CD14-positive monocyte (primary cell): ENCODE data around the gene STARD8. TPM values are rescaled to one million over a fixed set of nuclear protein-coding genes. Genes with fewer than 3 reads are reported as not detected.

Source experiments
- DNase-seq, 3 donors: peaks; one replicate each; pipeline ENCODE4 v3.0.0-alpha.2; 2011 to 2022
- H2AFZ ChIP-seq: 2 replicates; pipeline ENCODE4 v1.6.0; 2012; ENCODE audit warnings: mild to moderate bottlenecking, low read depth, low read length, inconsistent platforms; ENCODE audit not compliant: insufficient read depth, poor library complexity, severe bottlenecking
- H3K27ac ChIP-seq, 2 donors: 1 replicate in 1 of 2; 2 replicates in 1 of 2; pipeline ENCODE4 v1.5.1; 2012 to 2013; ENCODE audit warnings: low read length in 2 of 2, control low read depth in 1 of 2, inconsistent platforms in 1 of 2, low read depth in 1 of 2, mild to moderate bottlenecking in 1 of 2
- H3K27me3 ChIP-seq, 2 donors: one replicate each; pipeline versions ENCODE4 v1.6.0 to v1.6.1; 2011 to 2013; ENCODE audit warnings: low read length in 2 of 2; ENCODE audit not compliant: control insufficient read depth in 2 of 2, insufficient read depth in 2 of 2
- H3K36me3 ChIP-seq, 2 donors: replicated peaks in 1 of 2; 1 replicate in 1 of 2; 2 replicates in 1 of 2; pipeline versions ENCODE4 v1.5.1 to v1.6.1; 2012 to 2013; ENCODE audit warnings: low read length in 2 of 2, control low read depth in 1 of 2, inconsistent platforms in 1 of 2, mild to moderate bottlenecking in 1 of 2; ENCODE audit not compliant: insufficient read depth in 2 of 2, control insufficient read depth in 1 of 2
- H3K4me1 ChIP-seq, 2 donors: 1 replicate in 1 of 2; 2 replicates in 1 of 2; pipeline versions ENCODE4 v1.5.1 to v1.6.1; 2012 to 2013; ENCODE audit warnings: low read length in 2 of 2, control low read depth in 1 of 2, inconsistent platforms in 1 of 2, mild to moderate bottlenecking in 1 of 2, moderate library complexity in 1 of 2; ENCODE audit not compliant: insufficient read depth in 2 of 2, control insufficient read depth in 1 of 2
- H3K4me2 ChIP-seq: replicated peaks from 2 replicates; pipeline ENCODE3; 2012; ENCODE audit warnings: low read length, moderate library complexity, mild to moderate bottlenecking; ENCODE audit not compliant: poor library complexity, severe bottlenecking; ENCODE audit errors: extremely low read depth
- H3K4me3 ChIP-seq, 3 experiments: fragments of 200-600 bp in 1 of 3; sonication (generic) in 1 of 3; replicated peaks in 1 of 3; 1 replicate in 2 of 3; 2 replicates in 1 of 3; pipeline ENCODE4 v1.5.1; 2011 to 2013; ENCODE audit warnings: low read length in 3 of 3, mild to moderate bottlenecking in 3 of 3, control low read depth in 2 of 3, low read depth in 2 of 3, inconsistent platforms in 1 of 3, moderate library complexity in 1 of 3
- H3K79me2 ChIP-seq: 2 replicates; pipeline ENCODE4 v1.6.0; 2012; ENCODE audit warnings: mild to moderate bottlenecking, control low read depth, inconsistent platforms, low read length, moderate library complexity; ENCODE audit not compliant: insufficient read depth
- H3K9ac ChIP-seq: 2 replicates; pipeline ENCODE4 v1.6.0; 2017; ENCODE audit warnings: low read length, mild to moderate bottlenecking; ENCODE audit not compliant: insufficient read depth, poor library complexity, severe bottlenecking
- H3K9me3 ChIP-seq, 2 donors: replicated peaks in 1 of 2; 1 replicate in 1 of 2; 2 replicates in 1 of 2; pipeline versions ENCODE4 v1.5.1 to v1.6.1; 2012 to 2013; ENCODE audit warnings: low read length in 2 of 2, control low read depth in 1 of 2; ENCODE audit not compliant: control insufficient read depth in 1 of 2, insufficient read depth in 1 of 2
- H4K20me1 ChIP-seq: 2 replicates; pipeline ENCODE4 v1.6.0; 2012; ENCODE audit warnings: mild to moderate bottlenecking, low read length, control low read depth, moderate library complexity; ENCODE audit not compliant: insufficient read depth
- H3K27ac Mint-ChIP-seq, 7 donors: one replicate each; pipeline ENCODE4 v1.8.0; 2020; ENCODE audit warnings: mild to moderate bottlenecking in 7 of 7, mixed read lengths in 7 of 7, moderate library complexity in 6 of 7, inconsistent platforms in 2 of 7
- H3K27me3 Mint-ChIP-seq, 3 donors: one replicate each; pipeline ENCODE4 v1.8.0; 2021 to 2022; ENCODE audit warnings: low read depth in 3 of 3, mild to moderate bottlenecking in 3 of 3, mixed read lengths in 3 of 3, moderate library complexity in 3 of 3, inconsistent platforms in 1 of 3
- H3K36me3 Mint-ChIP-seq, 2 donors: one replicate each; pipeline ENCODE4 v1.8.0; 2020; ENCODE audit warnings: mixed read lengths in 2 of 2, inconsistent platforms in 1 of 2, mild to moderate bottlenecking in 1 of 2
- H3K4me1 Mint-ChIP-seq: one replicate; pipeline ENCODE4 v1.8.0; 2020; ENCODE audit warnings: mild to moderate bottlenecking, mixed read lengths
- H3K4me3 Mint-ChIP-seq, 2 donors: one replicate each; pipeline ENCODE4 v1.8.0; 2020; ENCODE audit warnings: mild to moderate bottlenecking in 2 of 2, mixed read lengths in 2 of 2, moderate library complexity in 1 of 2
- H3K9me3 Mint-ChIP-seq, 7 donors: one replicate each; pipeline ENCODE4 v1.8.0; 2020 to 2022; ENCODE audit warnings: mixed read lengths in 7 of 7, mild to moderate bottlenecking in 6 of 7, moderate library complexity in 6 of 7, inconsistent platforms in 2 of 7
- WGBS: methylation state at CpG from one replicate; pipeline ENCODE4 v1.1.5; 2013; ENCODE audit warnings: missing lambda C conversion rate; ENCODE audit not compliant: insufficient coverage; 5-methylcytosine and 5-hydroxymethylcytosine counted together
- intact Hi-C, 2 donors: fragments of 100-400 bp; cut with micrococcal nuclease; formaldehyde crosslinking; loops; one replicate each; pipeline versions ENCODE4 v1.15.0 to v1.15.1; 2023
- polyA plus RNA-seq, 3 donors: library from polyadenylated mRNA; depleted of rRNA in 1 of 3; unstranded in 2 of 3; stranded (reverse) in 1 of 3; fragments of 300-500 nt in 2 of 3; fragments of >200 nt in 1 of 3; fragmentation: Illumina TruSeq in 2 of 3; gene quantifications; 1 replicate in 2 of 3; 2 replicates in 1 of 3; pipeline ENCODE4 v1.2.3, GENCODE V29; 2012 to 2021
- TF ChIP-seq, protein P1 (sequence below): fragments of 200-600 bp; IDR thresholded peaks from one replicate; pipeline ENCODE4 v1.8.0; 2022; ENCODE audit warnings: antibody characterized with exemption, mild to moderate bottlenecking

The STARD8 gene
- polyA plus RNA-seq, 3 donors: 1.2 to 4.1 (median 1.7) TPM

DNA sequence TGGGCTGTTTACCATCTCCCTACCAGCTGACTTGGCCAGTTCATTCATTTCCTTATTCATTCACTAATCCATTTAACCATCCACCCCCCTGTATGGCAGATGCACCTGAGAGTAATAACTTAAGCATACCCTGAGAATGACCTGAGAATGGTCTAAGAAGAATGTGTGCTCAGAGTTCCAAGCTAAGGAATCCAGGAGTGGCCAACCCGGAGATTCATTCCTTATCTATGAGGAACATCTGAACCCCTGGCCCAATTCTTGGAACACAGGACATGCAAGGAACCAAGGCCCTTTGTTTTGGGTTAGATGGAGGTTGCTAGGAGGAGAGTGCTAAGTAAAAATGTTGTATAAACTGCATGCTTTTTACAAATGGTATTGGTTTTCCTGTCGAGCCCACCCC lies 13.5 kb upstream of the STARD8 start:
- intact Hi-C loops: no loop called here
- no peak overlapping the region for H3K4me3 ChIP-seq
- no peak overlapping the region for H3K4me3 Mint-ChIP-seq
- H3K36me3 Mint-ChIP-seq: no peaks in the 10 kb centered on the region
- H3K9me3 Mint-ChIP-seq: no peaks in the 10 kb centered on the region
- no peaks in the 10 kb centered on the region for H3K4me1 ChIP-seq
- H2AFZ ChIP-seq: no peak overlapping the region
- no peak overlapping the region for H3K27ac ChIP-seq
- no peaks in the 10 kb centered on the region for H3K27me3 ChIP-seq
- H4K20me1 ChIP-seq: no peaks in the 10 kb centered on the region
- no peaks in the 10 kb centered on the region for H3K9me3 ChIP-seq
- H3K79me2 ChIP-seq: no peaks in the 10 kb centered on the region
- WGBS: no CpG with 5 or more reads among the region's 2 CpGs
- no peak overlapping the region for H3K4me2 ChIP-seq
- no peak for DNase-seq
- peak overlapping the region in 1 of 7 donors; percentile 72 for H3K27ac Mint-ChIP-seq
- TF ChIP-seq, protein P1, sequence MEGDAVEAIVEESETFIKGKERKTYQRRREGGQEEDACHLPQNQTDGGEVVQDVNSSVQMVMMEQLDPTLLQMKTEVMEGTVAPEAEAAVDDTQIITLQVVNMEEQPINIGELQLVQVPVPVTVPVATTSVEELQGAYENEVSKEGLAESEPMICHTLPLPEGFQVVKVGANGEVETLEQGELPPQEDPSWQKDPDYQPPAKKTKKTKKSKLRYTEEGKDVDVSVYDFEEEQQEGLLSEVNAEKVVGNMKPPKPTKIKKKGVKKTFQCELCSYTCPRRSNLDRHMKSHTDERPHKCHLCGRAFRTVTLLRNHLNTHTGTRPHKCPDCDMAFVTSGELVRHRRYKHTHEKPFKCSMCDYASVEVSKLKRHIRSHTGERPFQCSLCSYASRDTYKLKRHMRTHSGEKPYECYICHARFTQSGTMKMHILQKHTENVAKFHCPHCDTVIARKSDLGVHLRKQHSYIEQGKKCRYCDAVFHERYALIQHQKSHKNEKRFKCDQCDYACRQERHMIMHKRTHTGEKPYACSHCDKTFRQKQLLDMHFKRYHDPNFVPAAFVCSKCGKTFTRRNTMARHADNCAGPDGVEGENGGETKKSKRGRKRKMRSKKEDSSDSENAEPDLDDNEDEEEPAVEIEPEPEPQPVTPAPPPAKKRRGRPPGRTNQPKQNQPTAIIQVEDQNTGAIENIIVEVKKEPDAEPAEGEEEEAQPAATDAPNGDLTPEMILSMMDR: no peak
- no peaks in the 10 kb centered on the region for H3K36me3 ChIP-seq
- H3K9ac ChIP-seq: no peak overlapping the region
- no peaks in the 10 kb centered on the region for H3K4me1 Mint-ChIP-seq
- H3K27me3 Mint-ChIP-seq: peaks cover 0 to 5% (median 2%) of the 10 kb centered on the region in 3 donors

DNA sequence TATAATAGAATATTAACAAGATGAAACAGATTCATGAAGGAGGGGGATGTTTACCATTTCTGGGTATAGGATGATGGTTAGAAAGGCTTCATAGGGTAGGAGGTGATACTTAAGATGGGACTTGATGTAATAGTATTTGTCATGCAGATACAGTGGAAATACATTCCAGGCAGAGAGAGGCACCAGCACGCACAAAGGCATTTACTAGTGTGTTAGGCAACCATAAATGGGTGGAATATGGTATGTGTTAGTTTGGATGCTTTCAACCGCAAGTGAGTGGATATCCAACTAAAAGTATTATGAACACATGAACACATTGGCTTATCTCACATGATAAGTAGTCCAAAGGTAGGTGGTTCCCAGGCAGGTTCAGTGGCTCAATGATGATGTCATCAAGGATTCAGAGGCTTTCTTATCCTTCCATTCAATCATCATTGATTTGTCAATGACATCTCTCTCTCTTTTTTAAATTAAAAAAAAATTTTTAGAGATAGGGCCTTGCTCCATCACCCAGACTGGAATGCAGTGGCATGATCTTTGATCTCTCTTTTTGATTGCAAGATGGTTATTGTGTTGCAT lies 12.7 kb upstream of the STARD8 start:
- H3K9me3 ChIP-seq: no peaks in the 10 kb centered on the region
- no peak overlapping the region for H3K4me3 Mint-ChIP-seq
- H3K9me3 Mint-ChIP-seq: no peaks in the 10 kb centered on the region
- no peaks in the 10 kb centered on the region for H4K20me1 ChIP-seq
- H3K27ac Mint-ChIP-seq: no peak overlapping the region
- H3K36me3 Mint-ChIP-seq: no peaks in the 10 kb centered on the region
- no peaks in the 10 kb centered on the region for H3K4me1 Mint-ChIP-seq
- no peak overlapping the region for H2AFZ ChIP-seq
- no peak overlapping the region for H3K9ac ChIP-seq
- TF ChIP-seq, protein P1: no peak
- no peak overlapping the region for H3K27ac ChIP-seq
- H3K79me2 ChIP-seq: no peaks in the 10 kb centered on the region
- WGBS: no CpG with 5 or more reads among the region's 2 CpGs
- DNase-seq: no peak
- no peak overlapping the region for H3K4me3 ChIP-seq
- no peaks in the 10 kb centered on the region for H3K36me3 ChIP-seq
- H3K27me3 Mint-ChIP-seq: peaks cover 0 to 7% (median 0%) of the 10 kb centered on the region in 3 donors
- no peaks in the 10 kb centered on the region for H3K4me1 ChIP-seq
- intact Hi-C loops: no loop called here
- H3K4me2 ChIP-seq: no peak overlapping the region
- no peaks in the 10 kb centered on the region for H3K27me3 ChIP-seq
